Activated T-cell treated with anti-CD3 and anti-CD28 coated beads for 24 hours (primary cell): Measurements from ENCODE around the gene NEDD4L.
"Not testable (repeated sequence)": the region's sequence is repeated elsewhere in the genome, so short reads cannot be mapped to it uniquely, and the experiment has no call there.

Source experiments
- DNase-seq: peaks from one replicate; pipeline ENCODE4 v3.0.0-alpha.2; 2020; ENCODE audit warnings: low read depth

NEDD4L gene

DNA sequence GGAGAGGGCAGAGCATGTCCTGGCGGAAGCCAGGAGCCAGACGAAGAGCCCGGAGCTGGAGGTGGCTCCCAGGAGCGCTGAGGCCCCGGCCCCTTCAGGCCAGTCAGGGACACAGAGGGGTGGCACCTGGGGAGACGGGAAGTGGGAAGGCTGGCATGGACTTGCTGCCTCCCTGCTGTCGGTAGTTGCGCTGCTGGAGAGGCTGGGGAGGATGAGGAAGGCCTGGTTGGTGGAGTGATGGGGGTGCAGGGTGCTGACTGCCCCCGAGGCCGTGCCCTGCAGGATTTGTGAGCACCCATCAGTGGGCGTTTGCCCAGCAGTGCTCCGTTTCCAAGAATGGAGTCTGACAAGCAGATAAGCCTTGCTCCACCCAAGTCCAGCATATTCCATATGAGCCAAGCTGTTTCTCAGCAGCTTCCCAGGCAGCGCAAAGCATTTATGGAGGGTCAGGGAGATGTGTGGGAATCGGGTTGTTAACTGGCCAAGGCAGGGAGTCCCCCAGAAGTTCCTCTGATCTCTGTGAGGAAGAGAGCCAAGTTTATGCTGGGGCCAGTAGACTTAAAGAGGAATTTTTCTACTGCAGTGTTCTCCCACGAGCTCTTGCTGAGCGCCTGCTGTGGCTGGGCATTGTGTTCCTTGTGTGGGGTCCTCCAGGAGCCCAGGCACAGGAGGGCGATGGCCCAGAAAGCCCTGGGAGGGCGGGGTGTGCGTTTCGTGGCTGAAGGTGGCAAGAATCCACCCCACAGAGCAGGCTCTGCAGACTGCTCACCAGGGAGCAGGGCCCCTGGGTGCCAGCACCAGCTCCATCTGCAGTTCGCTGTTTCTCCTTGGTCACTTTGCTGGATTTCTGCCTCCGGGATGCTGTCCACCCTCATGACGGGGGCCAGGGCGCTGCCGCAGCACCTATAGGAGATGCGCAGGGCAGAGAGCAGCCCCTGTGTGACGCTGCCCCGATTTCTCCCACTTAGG lies 334.7 kb downstream of the NEDD4L start:
- DNase-seq = no peak

DNA sequence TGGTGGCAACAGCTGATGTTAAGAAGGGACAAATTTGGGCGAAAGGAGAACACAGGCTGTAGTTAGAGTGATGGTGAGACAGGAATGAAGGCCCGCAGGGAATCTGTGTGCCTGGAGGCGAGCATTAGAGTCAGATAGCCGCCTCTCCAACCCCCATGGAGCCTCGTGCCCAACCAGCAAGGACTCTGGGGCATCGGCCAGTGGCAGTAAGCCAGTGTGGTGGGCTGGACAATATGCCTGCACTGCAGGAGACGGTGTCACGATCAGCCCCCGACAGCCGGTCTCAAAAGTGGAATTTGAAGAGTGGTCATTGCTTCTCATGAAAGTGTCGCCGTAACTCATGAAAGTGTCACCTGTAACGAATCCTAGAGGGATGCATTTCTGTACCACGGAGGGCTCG lies 335.4 kb downstream of the NEDD4L start:
- DNase-seq = no peak

GRCh38 chr18:58380113-58380512 lies 336.1 kb downstream of the NEDD4L start:
- DNase-seq = not testable (repeated sequence)

- DNase-seq = no peak
These were observed 337.8 kb downstream of the NEDD4L start for GRCh38 chr18:58381676-58382411.

- no peak for DNase-seq
These were observed 338.4 kb downstream of the NEDD4L start for GRCh38 chr18:58382446-58382845.

- no peak for DNase-seq
These were observed 341.4 kb downstream of the NEDD4L start for GRCh38 chr18:58385472-58385871.

DNA sequence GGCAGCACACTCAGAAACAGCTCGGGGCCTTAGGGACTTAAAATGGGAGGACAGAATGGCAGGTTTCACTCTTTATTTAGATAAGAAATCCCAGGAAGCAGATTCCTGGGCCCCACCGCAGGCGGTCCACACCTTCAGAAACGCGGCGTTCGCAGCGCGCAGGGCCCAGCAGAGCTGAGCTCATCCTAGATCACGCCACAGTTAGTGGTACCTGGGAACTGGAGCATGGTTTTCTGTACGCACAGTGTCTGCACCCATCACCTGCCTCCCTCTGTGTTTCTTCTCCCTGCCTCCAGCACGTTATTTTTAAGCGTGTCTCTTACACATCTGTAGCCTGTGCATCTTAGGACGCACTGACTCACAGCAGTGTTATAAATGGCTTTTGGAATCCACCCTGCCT lies 342.8 kb downstream of the NEDD4L start:
- DNase-seq = no peak

DNA sequence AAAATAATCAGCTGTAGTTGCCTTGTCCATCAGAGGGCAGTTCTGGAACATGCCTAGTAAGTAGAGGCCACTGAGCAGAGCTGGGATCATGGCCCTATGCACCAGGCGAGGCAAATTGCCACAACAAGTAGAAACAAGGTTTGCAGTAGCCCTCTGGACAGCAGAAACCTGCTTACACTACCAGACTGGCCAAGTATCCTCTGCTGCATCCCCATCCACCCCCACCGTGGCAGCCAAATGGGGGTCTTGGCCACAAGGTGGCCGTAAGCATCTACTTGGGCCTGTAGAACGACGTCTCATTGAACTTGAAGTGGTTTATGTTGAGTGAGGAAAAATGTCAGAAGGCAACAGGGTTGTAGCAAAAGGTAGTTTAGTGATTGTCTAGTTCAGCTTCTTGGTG lies 343.7 kb downstream of the NEDD4L start:
- no peak for DNase-seq

- no peak for DNase-seq
These were observed 344.7 kb downstream of the NEDD4L start for GRCh38 chr18:58388736-58389135.

DNA sequence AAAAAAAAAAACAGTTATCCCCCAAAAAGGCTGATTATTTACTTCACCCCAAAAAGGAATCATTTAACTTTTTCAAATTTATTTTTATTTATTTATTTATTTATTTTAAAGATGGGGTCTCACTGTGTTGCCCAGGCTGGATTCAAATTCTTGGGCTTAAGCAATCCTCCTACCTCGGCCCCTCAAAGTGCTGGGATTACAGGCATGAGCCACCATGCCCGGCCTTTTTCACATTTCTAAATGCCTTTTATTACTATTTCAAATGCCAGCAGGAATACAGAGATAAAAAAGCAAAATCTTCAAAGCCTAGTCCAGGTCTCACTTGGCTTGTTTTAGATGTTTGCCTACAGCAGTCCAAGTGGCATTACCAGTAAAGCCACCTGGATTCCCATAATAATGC lies 345.7 kb downstream of the NEDD4L start:
- no peak for DNase-seq

DNA sequence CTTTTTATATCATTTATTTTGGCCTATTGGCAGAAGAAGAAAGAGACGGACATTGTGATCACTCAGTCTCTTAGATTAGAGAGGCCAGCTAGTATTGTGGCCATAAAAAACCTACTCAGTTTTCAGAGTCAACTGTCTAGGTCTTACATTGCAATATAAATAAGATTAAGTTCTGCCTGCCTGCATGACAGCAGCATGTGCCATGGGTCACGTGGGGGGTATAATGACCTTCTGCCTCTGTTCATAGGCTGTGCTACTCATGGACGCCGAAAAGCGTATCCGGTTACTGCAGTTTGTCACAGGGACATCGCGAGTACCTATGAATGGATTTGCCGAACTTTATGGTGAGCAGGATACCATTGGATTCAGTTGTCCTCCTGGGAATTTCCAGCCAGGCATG lies 346.4 kb downstream of the NEDD4L start:
- DNase-seq = no peak

GRCh38 chr18:58391231-58391825 lies 347.3 kb downstream of the NEDD4L start:
- no peak for DNase-seq

- no peak for DNase-seq
These were observed 347.9 kb downstream of the NEDD4L start for GRCh38 chr18:58391932-58392323.

DNA sequence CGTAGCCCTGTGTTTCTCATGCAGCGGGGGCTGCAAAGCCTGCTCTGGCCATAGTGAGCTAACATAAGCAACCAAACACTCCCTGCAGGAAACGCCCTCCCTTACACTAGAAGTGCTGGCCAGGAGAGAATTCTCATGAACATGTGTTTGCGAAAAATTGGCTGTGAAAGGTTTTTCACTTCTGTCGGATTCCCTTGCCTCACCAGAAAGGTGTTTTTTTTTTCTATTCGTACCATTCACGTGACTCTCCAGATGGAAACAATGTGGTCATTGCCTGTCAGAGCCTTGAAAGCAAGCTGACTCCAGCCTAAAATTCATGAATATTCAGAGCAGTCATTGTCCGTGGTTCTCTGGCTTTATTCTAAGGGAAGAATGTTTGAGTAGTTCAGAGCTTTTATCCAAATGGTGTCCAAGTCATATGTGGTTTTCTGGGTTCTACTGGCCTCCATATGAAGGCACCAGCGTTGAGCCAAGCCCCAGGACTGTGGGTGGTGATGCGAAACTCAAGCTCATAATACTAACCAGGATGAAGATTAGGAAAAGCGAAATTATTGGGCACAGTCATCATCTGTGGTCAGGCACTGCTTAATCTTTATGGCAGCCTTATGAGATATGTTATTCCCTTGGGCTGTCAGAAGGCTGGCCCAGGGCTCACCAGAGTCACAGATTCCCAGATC lies 348.4 kb downstream of the NEDD4L start:
- no peak for DNase-seq

DNA sequence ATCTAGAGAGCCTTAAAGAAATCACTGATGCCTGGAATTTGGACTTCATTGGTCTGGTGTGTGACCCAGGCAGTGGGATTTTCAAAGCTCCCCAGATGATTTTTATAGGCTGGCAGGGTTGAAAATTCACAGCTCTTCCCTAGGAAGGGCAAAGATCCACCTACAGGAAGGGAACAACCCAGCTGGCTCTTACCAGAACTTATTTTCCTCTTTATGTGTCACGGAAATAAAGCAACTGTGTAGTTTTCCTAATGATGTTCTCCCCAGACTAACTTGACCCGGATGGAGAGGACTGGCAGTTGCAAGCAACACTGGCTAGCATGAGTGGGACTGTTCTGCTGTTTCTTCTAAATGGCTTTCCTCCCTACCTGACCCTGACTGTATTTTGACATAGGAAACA lies 349.3 kb downstream of the NEDD4L start:
- DNase-seq = no peak

DNA sequence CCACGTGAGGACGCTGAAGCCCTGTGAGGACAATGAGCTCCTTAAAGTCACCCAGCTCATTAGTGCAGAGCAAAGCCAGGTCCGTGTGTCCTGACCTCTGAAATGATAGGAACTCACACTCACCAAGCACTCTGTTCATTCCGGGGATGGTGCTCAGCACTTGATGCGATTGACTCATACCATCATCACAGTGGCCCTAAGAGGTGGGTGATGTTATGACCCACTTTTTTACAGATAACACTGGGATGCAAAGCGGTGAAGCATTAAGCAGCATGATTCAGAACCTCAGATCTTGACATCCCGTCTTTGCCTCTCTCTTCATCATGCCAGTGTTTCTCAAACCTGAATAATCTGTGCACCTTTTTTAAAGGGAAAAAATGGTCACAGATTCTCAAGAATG lies 350.0 kb downstream of the NEDD4L start:
- no peak for DNase-seq

GRCh38 chr18:58394602-58395425 lies 350.8 kb downstream of the NEDD4L start:
- no peak for DNase-seq

- DNase-seq = no peak
These were observed 352.1 kb downstream of the NEDD4L start for GRCh38 chr18:58396144-58396543.

DNA sequence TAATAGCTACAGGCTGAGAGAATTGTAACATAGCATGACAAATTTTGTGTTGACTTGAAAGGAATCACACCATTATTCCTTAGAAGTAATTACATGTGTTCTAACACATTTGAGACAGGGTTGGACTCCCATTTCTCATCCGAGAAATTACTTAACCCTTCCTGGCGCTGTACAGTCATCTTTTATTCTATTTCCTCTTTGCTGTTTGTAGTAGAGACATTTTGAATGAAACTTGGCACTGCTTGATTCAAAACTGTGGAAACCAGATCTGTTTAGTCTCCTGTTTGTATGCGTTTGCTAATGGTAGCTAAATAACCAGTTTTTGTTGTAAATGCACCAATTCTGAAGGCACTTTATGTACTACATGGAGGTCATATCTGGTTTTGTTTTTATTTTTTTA lies 352.9 kb downstream of the NEDD4L start:
- DNase-seq = no peak

- no peak for DNase-seq
These were observed 353.5 kb downstream of the NEDD4L start for GRCh38 chr18:58397385-58398132.
